ENCODE results near the gene CENPC. TPM values are rescaled to one million over a fixed set of nuclear protein-coding genes. Genes with fewer than 3 reads are reported as not detected.

The CENPC gene
- total RNA-seq, 1 donor from 2014 or later, result 17.3 TPM

Other genes starting within 250 kb of the CENPC start
- gene STAP1, start 13.2 kb upstream of the CENPC start, total RNA-seq, result 0.75 TPM
- 38.0 TPM for gene UBA6, start 155.7 kb upstream of the CENPC start, total RNA-seq
- gene GNRHR, start 208.9 kb upstream of the CENPC start, total RNA-seq, result not detected